Suprapubic skin (tissue), 4 donors: ENCODE data around the gene CREB3.

Experiments
- CTCF ChIP-seq, 2 donors: fragments of 200-600 bp in 1 of 2; fragments of 450-650 bp in 1 of 2; sonication (generic) in 1 of 2; IDR thresholded peaks; one replicate each; pipeline ENCODE4 v1.5.1; 2016 to 2019; ENCODE audit warnings: antibody characterized with exemption in 2 of 2, mild to moderate bottlenecking in 1 of 2, moderate library complexity in 1 of 2
- POLR2A ChIP-seq, 2 donors: fragments of 450-650 bp; IDR thresholded peaks; one replicate each; pipeline ENCODE4 v1.6.1; 2017; ENCODE audit warnings: antibody characterized with exemption in 2 of 2, mild to moderate bottlenecking in 2 of 2, moderate library complexity in 2 of 2
- POLR2AphosphoS5 ChIP-seq, 3 donors: sonication (generic); formaldehyde crosslinking; IDR thresholded peaks; one replicate each; pipeline ENCODE4 v1.6.1; 2017; ENCODE audit warnings: antibody characterized with exemption in 3 of 3

GRCh38 chr9:35698231-35698630 lies 34.2 kb upstream of the CREB3 start:
- TF ChIP-seq CTCF (IDR thresholded peaks at IDR 0.05): no peak
- no peak for TF ChIP-seq POLR2AphosphoS5 (IDR thresholded peaks at IDR 0.05)
- no peak for TF ChIP-seq POLR2A (IDR thresholded peaks at IDR 0.05)
